CMK (cell line): ENCODE data around the gene IL5RA.
A peak's percentile ranks its signal among the peaks of the same experiment; 100 is the strongest.

Experiments used
- DNase-seq: peaks from one replicate; pipeline ENCODE4 v3.0.0-alpha.2; 2010; ENCODE audit warnings: low read depth

IL5RA gene

GRCh38 chr3:3110299-3110630 is at the start of gene IL5RA:
Gene IL5RA (minus strand): TSS chr3:3110374. CDS start chr3:3104984, 5,390 bp downstream.
- no peak for DNase-seq

- DNase-seq: no peak
These were observed 47.3 kb upstream of the IL5RA start for GRCh38 chr3:3157484-3157883.

GRCh38 chr3:3154879-3155610 is 44.9 kb upstream of the IL5RA start:
- no peak for DNase-seq

GRCh38 chr3:3151513-3151912 is 41.3 kb upstream of the IL5RA start:
- DNase-seq: no peak

GRCh38 chr3:3149560-3149959 is 39.4 kb upstream of the IL5RA start:
- DNase-seq: no peak

GRCh38 chr3:3145831-3146230 is 35.7 kb upstream of the IL5RA start:
- no peak for DNase-seq

- DNase-seq: no peak
These were observed 31.8 kb upstream of the IL5RA start for GRCh38 chr3:3141939-3142338.

- no peak for DNase-seq
These were observed 27.4 kb upstream of the IL5RA start for GRCh38 chr3:3137526-3137925.

- no peak for DNase-seq
These were observed 24.7 kb upstream of the IL5RA start for GRCh38 chr3:3134750-3135448.

GRCh38 chr3:3133500-3133899 is 23.3 kb upstream of the IL5RA start:
- DNase-seq: no peak

- no peak for DNase-seq
These were observed 19.4 kb upstream of the IL5RA start for GRCh38 chr3:3129579-3129978.

- no peak for DNase-seq
These were observed 17.3 kb upstream of the IL5RA start for GRCh38 chr3:3127432-3128010.

GRCh38 chr3:3126477-3127431 is 16.6 kb upstream of the IL5RA start, which contains the start of gene TRNT1:
Gene TRNT1 (plus strand): TSS chr3:3126940. CDS start chr3:3129041, 2,101 bp downstream.
- DNase-seq: peak; percentile 79

- DNase-seq: no peak
These were observed 15.8 kb upstream of the IL5RA start for GRCh38 chr3:3125977-3126376.

GRCh38 chr3:3119393-3119851 is 9.2 kb upstream of the IL5RA start:
- no peak for DNase-seq

GRCh38 chr3:3117651-3118050 is 7.5 kb upstream of the IL5RA start:
- DNase-seq: no peak

GRCh38 chr3:3113042-3113709 is 3.0 kb upstream of the IL5RA start:
- no peak for DNase-seq

- DNase-seq: no peak
These were observed 681 bp upstream of the IL5RA start for GRCh38 chr3:3110749-3111361.

- DNase-seq: no peak
These were observed 521 bp downstream of the IL5RA start for GRCh38 chr3:3109407-3110298.

- no peak for DNase-seq
These were observed 2.3 kb downstream of the IL5RA start for GRCh38 chr3:3107858-3108257.
